Lung (tissue), 12 donors: ENCODE data around the gene REEP3. TPM values are rescaled to one million over a fixed set of nuclear protein-coding genes. Genes with fewer than 3 reads are reported as not detected.

Experiments used
- ATAC-seq: fragments of 200-7000 bp; cut with Tn5 transposase; one replicate; pipeline ENCODE4 v1.9.1; 2020; ENCODE audit warnings: moderate number of reproducible peaks; ENCODE audit not compliant: insufficient read depth, low FRiP score
- DNase-seq, 3 donors: peaks; one replicate each; pipeline ENCODE4 v3.0.0-alpha.2; 2013 to 2017
- H3K27ac ChIP-seq, 2 donors: one replicate each; pipeline ENCODE4 v1.5.1; 2013; ENCODE audit warnings: mild to moderate bottlenecking in 2 of 2, moderate library complexity in 2 of 2, control low read depth in 1 of 2, inconsistent platforms in 1 of 2, low read depth in 1 of 2, low read length in 1 of 2
- H3K27me3 ChIP-seq, 3 donors: one replicate each; pipeline ENCODE4 v1.5.1; 2013; ENCODE audit warnings: low read length in 2 of 3; ENCODE audit not compliant: control insufficient read depth in 3 of 3, insufficient read depth in 3 of 3
- H3K36me3 ChIP-seq, 4 donors: one replicate each; pipeline ENCODE4 v1.5.1; 2013; ENCODE audit warnings: low read length in 4 of 4, mild to moderate bottlenecking in 1 of 4, moderate library complexity in 1 of 4; ENCODE audit not compliant: control insufficient read depth in 4 of 4, insufficient read depth in 4 of 4
- H3K4me1 ChIP-seq, 5 donors: one replicate each; pipeline ENCODE4 v1.5.1; 2013; ENCODE audit warnings: low read length in 5 of 5, mild to moderate bottlenecking in 2 of 5, moderate library complexity in 1 of 5; ENCODE audit not compliant: control insufficient read depth in 5 of 5, insufficient read depth in 5 of 5
- H3K4me3 ChIP-seq: one replicate; pipeline ENCODE4 v1.5.1; 2013; ENCODE audit warnings: mild to moderate bottlenecking, control low read depth, moderate library complexity
- H3K9ac ChIP-seq, 2 donors: one replicate each; pipeline ENCODE4 v1.5.1; 2013; ENCODE audit warnings: low read length in 2 of 2, control low read depth in 1 of 2; ENCODE audit not compliant: insufficient read depth in 1 of 2
- H3K9me3 ChIP-seq, 4 donors: one replicate each; pipeline ENCODE4 v1.5.1; 2013; ENCODE audit warnings: low read length in 3 of 4, mild to moderate bottlenecking in 1 of 4, moderate library complexity in 1 of 4; ENCODE audit not compliant: control insufficient read depth in 4 of 4, insufficient read depth in 3 of 4
- WGBS, 2 donors: extraction: QIAGEN DNeasy Blood & Tissue Kit; methylation state at CpG; one replicate each; pipeline ENCODE4 v1.1.7; 2013; 5-methylcytosine and 5-hydroxymethylcytosine counted together
- polyA plus RNA-seq, 2 donors: library from polyadenylated mRNA; stranded (reverse); fragments of 200-250 nt; gene quantifications; one replicate each; pipeline ENCODE4 v1.2.1, GENCODE V29; 2013
- total RNA-seq, 2 donors: library from RNA; depleted of rRNA in 1 of 2; stranded (reverse); fragments of >200 nt in 1 of 2; gene quantifications; one replicate each; pipeline ENCODE4 v1.2.1, GENCODE V29; 2014 to 2021
- TF ChIP-seq, protein P1 (sequence below): IDR thresholded peaks from 2 replicates; pipeline ENCODE4 v1.5.1; 2012; ENCODE audit warnings: mild to moderate bottlenecking; ENCODE audit errors: control extremely low read depth, extremely low read depth
- donor health status: control.
- donor health status: control.
- donor health status: Bipolar disorder and iron deficiency.
- donor health status: healthy.
- donor health status: DM: yes; HTN: yes; CAD: no.

The REEP3 gene
- total and polyA plus RNA-seq, 4 donors, result 11.5 to 45.9 (median 24.5) TPM

DNA sequence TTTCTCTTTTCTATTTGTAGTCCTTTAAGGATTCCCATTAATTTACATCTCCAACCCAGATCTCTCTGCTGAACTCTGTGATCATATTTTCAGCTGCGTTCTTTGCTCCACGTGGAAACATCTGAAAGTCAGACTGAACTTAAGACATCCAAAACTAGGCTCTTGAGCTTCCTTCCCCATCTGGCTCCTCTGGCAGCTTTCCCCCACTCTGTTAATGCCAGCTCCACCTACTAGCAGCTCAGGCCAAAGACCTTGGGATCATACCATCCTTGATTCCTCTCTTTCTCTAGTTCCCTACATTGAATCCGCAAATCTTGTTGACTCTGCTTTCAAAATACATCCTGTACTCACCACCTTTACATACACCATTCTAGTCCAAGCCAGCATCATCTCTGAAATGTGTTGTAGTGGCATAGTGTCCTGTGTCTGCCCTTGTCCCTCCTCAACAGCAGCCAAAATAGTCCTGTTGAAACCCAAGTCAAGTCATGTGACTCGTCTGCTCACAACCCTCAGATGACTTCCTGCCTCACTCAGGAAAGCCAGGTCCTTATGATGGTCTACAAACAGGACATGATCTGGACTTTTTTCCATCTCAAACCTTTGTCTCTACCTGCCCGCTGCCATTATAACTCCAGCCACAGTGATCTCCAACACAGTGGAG is 7.0 kb downstream of the REEP3 start:
- Histone ChIP-seq H3K4me3 (no peak overlapping the region), H3K27ac (no peak overlapping the region), H3K4me1 (peaks cover 0 to 17% (median 4%) of the 10 kb centered on the region in 5 donors), H3K9me3 (no peaks in the 10 kb centered on the region), H3K9ac (no peak overlapping the region), H3K27me3 (no peaks in the 10 kb centered on the region), H3K36me3 (peaks cover 0 to 3% (median 1%) of the 10 kb centered on the region in 4 donors)
- TF ChIP-seq, protein P1, sequence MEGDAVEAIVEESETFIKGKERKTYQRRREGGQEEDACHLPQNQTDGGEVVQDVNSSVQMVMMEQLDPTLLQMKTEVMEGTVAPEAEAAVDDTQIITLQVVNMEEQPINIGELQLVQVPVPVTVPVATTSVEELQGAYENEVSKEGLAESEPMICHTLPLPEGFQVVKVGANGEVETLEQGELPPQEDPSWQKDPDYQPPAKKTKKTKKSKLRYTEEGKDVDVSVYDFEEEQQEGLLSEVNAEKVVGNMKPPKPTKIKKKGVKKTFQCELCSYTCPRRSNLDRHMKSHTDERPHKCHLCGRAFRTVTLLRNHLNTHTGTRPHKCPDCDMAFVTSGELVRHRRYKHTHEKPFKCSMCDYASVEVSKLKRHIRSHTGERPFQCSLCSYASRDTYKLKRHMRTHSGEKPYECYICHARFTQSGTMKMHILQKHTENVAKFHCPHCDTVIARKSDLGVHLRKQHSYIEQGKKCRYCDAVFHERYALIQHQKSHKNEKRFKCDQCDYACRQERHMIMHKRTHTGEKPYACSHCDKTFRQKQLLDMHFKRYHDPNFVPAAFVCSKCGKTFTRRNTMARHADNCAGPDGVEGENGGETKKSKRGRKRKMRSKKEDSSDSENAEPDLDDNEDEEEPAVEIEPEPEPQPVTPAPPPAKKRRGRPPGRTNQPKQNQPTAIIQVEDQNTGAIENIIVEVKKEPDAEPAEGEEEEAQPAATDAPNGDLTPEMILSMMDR, result no peak
- ATAC-seq (no peak), DNase-seq (no peak)
- 85 to 88% methylated on average over 5 of the region's 5 CpGs for WGBS, 2 donors

DNA sequence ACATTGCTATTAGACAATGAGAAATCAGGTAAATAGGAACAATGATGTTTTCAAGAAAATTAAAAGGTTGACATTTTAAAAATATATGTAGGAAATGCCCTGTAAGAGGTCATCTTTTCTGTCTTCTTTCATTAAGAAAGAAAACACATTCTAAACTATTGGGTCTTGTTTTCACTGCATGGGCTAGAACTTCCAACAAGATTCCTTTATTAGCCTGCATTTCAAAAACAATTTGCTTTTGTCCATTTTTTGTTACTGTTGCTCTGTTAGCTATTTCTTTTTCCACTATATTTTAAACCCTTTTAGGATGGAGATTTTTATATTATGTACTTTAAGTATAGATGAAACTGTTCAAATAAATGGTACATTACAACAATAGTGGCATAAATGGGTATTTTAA is 9.2 kb downstream of the REEP3 start:
- H3K9me3 ChIP-seq, result no peaks in the 10 kb centered on the region
- peaks cover 0 to 3% (median 1%) of the 10 kb centered on the region in 4 donors for H3K36me3 ChIP-seq
- DNase-seq (no peak), ATAC-seq (no peak)
- peaks cover 0 to 10% (median 0%) of the 10 kb centered on the region in 5 donors for H3K4me1 ChIP-seq
- H3K4me3 ChIP-seq, result no peak overlapping the region
- no peak overlapping the region for H3K9ac ChIP-seq
- TF ChIP-seq, protein P1, result no peak
- no peaks in the 10 kb centered on the region for H3K27me3 ChIP-seq
- H3K27ac ChIP-seq, result no peak overlapping the region

DNA sequence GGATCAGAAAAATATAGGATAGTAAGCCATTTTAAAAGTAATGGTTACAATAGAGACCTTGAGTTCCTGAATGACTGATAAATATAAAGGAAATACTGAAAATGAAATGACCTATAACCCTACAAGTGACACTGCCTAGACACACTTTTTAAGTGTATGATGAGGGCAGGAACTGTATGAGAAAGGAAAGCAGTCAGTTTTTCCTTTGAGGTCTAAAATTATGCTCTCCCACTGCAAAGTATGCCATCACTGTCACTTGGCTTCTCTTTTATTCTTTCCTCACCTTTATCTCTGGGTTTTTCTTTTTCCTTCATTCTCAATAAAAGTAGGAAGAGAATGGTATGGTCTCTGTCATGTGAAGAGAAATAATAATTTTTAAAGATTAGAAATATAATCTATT is 13.5 kb downstream of the REEP3 start:
- no peaks in the 10 kb centered on the region for H3K36me3 ChIP-seq
- H3K9me3 ChIP-seq, result no peaks in the 10 kb centered on the region
- no peak overlapping the region for H3K27ac ChIP-seq
- H3K9ac ChIP-seq, result no peak overlapping the region
- DNase-seq (no peak), ATAC-seq (no peak)
- TF ChIP-seq, protein P1, result no peak
- H3K4me1 ChIP-seq, result peaks cover 0 to 3% (median 0%) of the 10 kb centered on the region in 5 donors
- no peaks in the 10 kb centered on the region for H3K27me3 ChIP-seq
- no peak overlapping the region for H3K4me3 ChIP-seq

DNA sequence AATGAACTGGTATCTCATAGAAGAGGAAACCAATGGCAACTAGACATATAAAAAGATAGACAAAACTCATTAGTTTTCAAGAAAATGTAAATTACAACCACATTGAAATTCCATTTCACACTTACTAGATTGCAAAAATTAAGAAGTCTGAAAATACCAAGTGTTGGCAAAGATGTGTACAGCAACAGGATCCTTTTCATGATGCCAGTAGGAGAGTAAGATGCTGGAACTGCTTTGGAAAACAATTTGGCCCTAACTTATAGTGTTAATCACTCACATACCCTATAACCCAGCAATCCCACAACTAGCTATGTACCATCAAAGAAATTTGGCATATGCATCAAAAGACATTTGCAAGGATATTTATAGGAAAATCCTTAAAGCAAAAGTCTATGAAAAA is 15.5 kb downstream of the REEP3 start:
- DNase-seq (no peak), ATAC-seq (no peak)
- Histone ChIP-seq H3K9ac (no peak overlapping the region), H3K4me1 (no peaks in the 10 kb centered on the region), H3K27me3 (no peaks in the 10 kb centered on the region), H3K9me3 (no peaks in the 10 kb centered on the region), H3K36me3 (no peaks in the 10 kb centered on the region), H3K4me3 (no peak overlapping the region), H3K27ac (no peak overlapping the region)
- TF ChIP-seq, protein P1, result no peak
